ENCODE results near the gene FAM24B. TPM values are rescaled to one million over a fixed set of nuclear protein-coding genes. Genes with fewer than 3 reads are reported as not detected.

Gene FAM24B
- total RNA-seq, 1 donor from 2014 or later, result not detected

- intact Hi-C loops (cut with DNase I), result no loop called here
- no peak for DNase-seq (ENCODE audit: extremely low spot score in 2 of 2)
- H3K9me3 ChIP-seq, result no peaks in the 10 kb centered on the region
- H3K27ac ChIP-seq, result no peak overlapping the region
- no peaks in the 10 kb centered on the region for H3K36me3 ChIP-seq
- H3K4me1 ChIP-seq, result no peaks in the 10 kb centered on the region
- TF ChIP-seq POLR2AphosphoS5 (IDR thresholded peaks at IDR 0.05; ENCODE audit: insufficient read depth in 1 of 2, low read depth in 1 of 2), result no peak
- TF ChIP-seq CTCF (IDR thresholded peaks at IDR 0.05), result no peak
- TF ChIP-seq POLR2A (IDR thresholded peaks at IDR 0.05), result no peak
- H3K4me3 ChIP-seq, result no peak overlapping the region
- no peaks in the 10 kb centered on the region for H3K27me3 ChIP-seq
Measured at GRCh38 chr10:122812751-122813150, 66.6 kb downstream of the FAM24B start.

- TF ChIP-seq POLR2A (IDR thresholded peaks at IDR 0.05) (no peak), CTCF (IDR thresholded peaks at IDR 0.05) (no peak), POLR2AphosphoS5 (IDR thresholded peaks at IDR 0.05; ENCODE audit: insufficient read depth in 1 of 2, low read depth in 1 of 2) (no peak)
- H3K9me3 ChIP-seq, result no peaks in the 10 kb centered on the region
- intact Hi-C loops (cut with DNase I), result no loop called here
- DNase-seq (ENCODE audit: extremely low spot score in 2 of 2), result no peak
- no peaks in the 10 kb centered on the region for H3K36me3 ChIP-seq
- no peak overlapping the region for H3K27ac ChIP-seq
- no peak overlapping the region for H3K4me3 ChIP-seq
- no peaks in the 10 kb centered on the region for H3K4me1 ChIP-seq
- no peaks in the 10 kb centered on the region for H3K27me3 ChIP-seq
Measured at GRCh38 chr10:122802282-122802681, 77.1 kb downstream of the FAM24B start.

Other genes with a start within 250 kb of the FAM24B start
- not detected for gene C10orf120, start 179.7 kb downstream of the FAM24B start, total RNA-seq
- gene CUZD1, start 33.7 kb downstream of the FAM24B start, total RNA-seq, result not detected
- gene FAM24A, start 31.0 kb upstream of the FAM24B start, total RNA-seq, result not detected
- 5.6 TPM for gene C10orf88, start 74.6 kb upstream of the FAM24B start, total RNA-seq
- 8.6 TPM for gene PSTK, start 100.8 kb upstream of the FAM24B start, total RNA-seq
- gene IKZF5, start 129.2 kb upstream of the FAM24B start, total RNA-seq, result 9.6 TPM
- 10.3 TPM for gene ACADSB, start 129.4 kb upstream of the FAM24B start, total RNA-seq